HG03432 (cell line): ENCODE measurements around the gene PDZD4.

Experiments used
- ATAC-seq: cut with Tn5 transposase; IDR thresholded peaks from one replicate; pipeline ENCODE4 v1.9.1; 2021; ENCODE audit warnings: mild to moderate bottlenecking, moderate library complexity; ENCODE audit not compliant: unreplicated experiment

The PDZD4 gene

GRCh38 chrX:153792368-153792767 lies 38.0 kb downstream of the PDZD4 start:
- ATAC-seq: no peak

GRCh38 chrX:153791104-153791852 lies 39.1 kb downstream of the PDZD4 start:
- ATAC-seq: no peak

GRCh38 chrX:153789654-153790053 lies 40.7 kb downstream of the PDZD4 start:
- no peak for ATAC-seq

GRCh38 chrX:153786669-153787068 lies 43.7 kb downstream of the PDZD4 start:
- ATAC-seq: no peak

- ATAC-seq: no peak
These were observed 45.9 kb downstream of the PDZD4 start for GRCh38 chrX:153784325-153784967.

- ATAC-seq: no peak
These were observed 46.8 kb downstream of the PDZD4 start for GRCh38 chrX:153783378-153784013.

- no peak for ATAC-seq
These were observed 47.5 kb downstream of the PDZD4 start for GRCh38 chrX:153782871-153783270.

GRCh38 chrX:153782313-153782712 lies 48.0 kb downstream of the PDZD4 start:
- ATAC-seq: no peak

- ATAC-seq: no peak
These were observed 48.8 kb downstream of the PDZD4 start for GRCh38 chrX:153781428-153782047.

- ATAC-seq: no peak
These were observed 49.5 kb downstream of the PDZD4 start, which contains the start of gene SRPK3 for GRCh38 chrX:153780678-153781427. Gene SRPK3 (plus strand): TSS chrX:153781041. CDS start chrX:153781087, 46 bp downstream.

GRCh38 chrX:153779891-153780677 lies 50.3 kb downstream of the PDZD4 start:
- ATAC-seq: no peak

GRCh38 chrX:153778684-153779101 lies 51.7 kb downstream of the PDZD4 start:
- ATAC-seq: no peak

- ATAC-seq: no peak
These were observed 52.2 kb downstream of the PDZD4 start for GRCh38 chrX:153778181-153778580.

GRCh38 chrX:153777261-153778090 lies 52.9 kb downstream of the PDZD4 start:
- ATAC-seq: no peak

GRCh38 chrX:153776611-153777045 lies 53.7 kb downstream of the PDZD4 start:
- no peak for ATAC-seq

- no peak for ATAC-seq
These were observed 54.2 kb downstream of the PDZD4 start for GRCh38 chrX:153776120-153776599.

GRCh38 chrX:153775293-153776119 lies 54.8 kb downstream of the PDZD4 start:
- no peak for ATAC-seq
